ENCODE results near the gene WFDC6.
"Not testable (repeated sequence)": the region's sequence is repeated elsewhere in the genome, so short reads cannot be mapped to it uniquely, and the experiment has no call there.

WFDC6 gene

GRCh38 chr20:45539382-45539781 is at the start of gene WFDC6:
Gene WFDC6, minus strand, starts transcription at chr20:45539482. Its CDS starts 75 bp downstream, at chr20:45539407.
- DNase-seq = no peak

- no peak for DNase-seq
Observed at GRCh38 chr20:45588800-45589199, 49.5 kb upstream of the WFDC6 start.

GRCh38 chr20:45585986-45586385 is 46.7 kb upstream of the WFDC6 start:
- DNase-seq = not testable (repeated sequence)

GRCh38 chr20:45584294-45584693 is 45.0 kb upstream of the WFDC6 start:
- not testable (repeated sequence) for DNase-seq

GRCh38 chr20:45583502-45583901 is 44.2 kb upstream of the WFDC6 start:
- DNase-seq = no peak

GRCh38 chr20:45581702-45582101 is 42.4 kb upstream of the WFDC6 start:
- DNase-seq = no peak

- DNase-seq = no peak
Observed at GRCh38 chr20:45579184-45579583, 39.9 kb upstream of the WFDC6 start, which contains the start of gene WFDC8. Gene WFDC8, minus strand, starts transcription at chr20:45579284. Its CDS starts 37 bp downstream, at chr20:45579247.

GRCh38 chr20:45578231-45578630 is 38.9 kb upstream of the WFDC6 start:
- no peak for DNase-seq

- no peak for DNase-seq
Observed at GRCh38 chr20:45576995-45577394, 37.7 kb upstream of the WFDC6 start.

- no peak for DNase-seq
Observed at GRCh38 chr20:45575931-45576330, 36.6 kb upstream of the WFDC6 start.

GRCh38 chr20:45569650-45570049 is 30.4 kb upstream of the WFDC6 start:
- DNase-seq = not testable (repeated sequence)

- DNase-seq = no peak
Observed at GRCh38 chr20:45564760-45565276, 25.5 kb upstream of the WFDC6 start.

- DNase-seq = no peak
Observed at GRCh38 chr20:45555198-45555597, 15.9 kb upstream of the WFDC6 start.

GRCh38 chr20:45552456-45552855 is 13.2 kb upstream of the WFDC6 start:
- no peak for DNase-seq

- DNase-seq = no peak
Observed at GRCh38 chr20:45550765-45551164, 11.5 kb upstream of the WFDC6 start.

- no peak for DNase-seq
Observed at GRCh38 chr20:45548410-45548809, 9.1 kb upstream of the WFDC6 start.

- no peak for DNase-seq
Observed at GRCh38 chr20:45547206-45547770, 8.0 kb upstream of the WFDC6 start, which contains the start of gene EPPIN. Gene EPPIN, minus strand, starts transcription at chr20:45547401. Its CDS starts 44 bp downstream, at chr20:45547357.

GRCh38 chr20:45545754-45546453 is 6.6 kb upstream of the WFDC6 start:
- DNase-seq = no peak

- no peak for DNase-seq
Observed at GRCh38 chr20:45545351-45545750, 6.1 kb upstream of the WFDC6 start.

- no peak for DNase-seq
Observed at GRCh38 chr20:45538209-45538799, 978 bp downstream of the WFDC6 start.

- DNase-seq = no peak
Observed at GRCh38 chr20:45527294-45527693, 12.0 kb downstream of the WFDC6 start.

- DNase-seq = no peak
Observed at GRCh38 chr20:45523821-45524220, 15.5 kb downstream of the WFDC6 start.

GRCh38 chr20:45518282-45518681 is 21.0 kb downstream of the WFDC6 start:
- no peak for DNase-seq

Data from bone marrow (tissue), 2 donors.